HepG2 (cell line): Measurements from ENCODE around the gene EVA1A. TPM values are rescaled to one million over a fixed set of nuclear protein-coding genes. Genes with fewer than 3 reads are reported as not detected.
A peak's percentile ranks its signal among the peaks of the same experiment; 100 is the strongest.

Source experiments
- GABPA ChIP-seq, 2 experiments: IDR thresholded peaks; 2 replicates each; pipeline ENCODE4 v1.6.1; 2011 to 2016; ENCODE audit warnings: low read depth in 2 of 2, low read length in 1 of 2, missing biosample characterization in 1 of 2, missing genetic modification characterization in 1 of 2
- HMG20A ChIP-seq: IDR thresholded peaks from 2 replicates; pipeline ENCODE4 v1.6.1; 2016; ENCODE audit warnings: borderline replicate concordance
- HNRNPK ChIP-seq: fragments of 200-400 bp; formaldehyde crosslinking; IDR thresholded peaks from 2 replicates; pipeline ENCODE4 v1.6.1; 2018; ENCODE audit warnings: low read length, low read depth, moderate library complexity, mild to moderate bottlenecking; ENCODE audit not compliant: poor library complexity, severe bottlenecking
- HOXA3 ChIP-seq: sonication (generic); formaldehyde crosslinking; IDR thresholded peaks from 2 replicates; pipeline ENCODE4 v1.5.0; 2020; ENCODE audit warnings: missing genetic modification reagents
- IRF2 ChIP-seq: IDR thresholded peaks from 2 replicates; pipeline ENCODE4 v1.6.1; 2018; ENCODE audit warnings: missing genetic modification reagents, missing compliant biosample characterization
- MED13 ChIP-seq: sonication (generic); formaldehyde crosslinking; IDR thresholded peaks from 2 replicates; pipeline ENCODE4 v1.5.0; 2020; ENCODE audit warnings: missing genetic modification reagents
- RAD51 ChIP-seq: fragments of 450-650 bp; IDR thresholded peaks from 2 replicates; pipeline ENCODE4 v1.6.1; 2016; ENCODE audit warnings: borderline replicate concordance
- SETDB1 ChIP-seq: sonication (generic); formaldehyde crosslinking; IDR thresholded peaks from 2 replicates; pipeline ENCODE4 v1.5.1; 2020; ENCODE audit warnings: missing genetic modification reagents, mild to moderate bottlenecking, borderline replicate concordance
- SP140L ChIP-seq: sonication (generic); formaldehyde crosslinking; IDR thresholded peaks from 2 replicates; pipeline ENCODE4 v1.4.0; 2020; ENCODE audit warnings: missing genetic modification reagents, borderline replicate concordance
- STAG1 ChIP-seq: sonication (generic); formaldehyde crosslinking; IDR thresholded peaks from 2 replicates; pipeline ENCODE4 v1.4.0; 2020; ENCODE audit warnings: missing genetic modification reagents
- ZKSCAN1 ChIP-seq: fragments of 150-350 bp; IDR thresholded peaks from 2 replicates; pipeline ENCODE4 v1.6.1; 2014; ENCODE audit warnings: low read length
- ZNF160 ChIP-seq: sonication (generic); formaldehyde crosslinking; IDR thresholded peaks from 2 replicates; pipeline ENCODE4 v1.8.0; 2022; ENCODE audit warnings: mild to moderate bottlenecking, inconsistent platforms, missing genetic modification reagents
- ZNF30 ChIP-seq: sonication (generic); formaldehyde crosslinking; IDR thresholded peaks from 2 replicates; pipeline ENCODE4 v1.5.0; 2020; ENCODE audit warnings: mild to moderate bottlenecking, missing genetic modification reagents
- ZSCAN31 ChIP-seq: sonication (generic); formaldehyde crosslinking; IDR thresholded peaks from 2 replicates; pipeline ENCODE4 v1.5.0; 2020; ENCODE audit warnings: low read depth, mild to moderate bottlenecking, missing genetic modification reagents
- polyA plus RNA-seq, 8 experiments: library from polyadenylated mRNA; depleted of rRNA in 3 of 8; stranded (reverse) in 7 of 8; unstranded in 1 of 8; fragments of >200 nt; fragmentation: Illumina TruSeq in 4 of 8; extraction: Trizol in 4 of 8; gene quantifications; 2 replicates each; pipeline versions ENCODE4 v1.2.1 to v1.2.3, GENCODE V29; 2011 to 2016; ENCODE audit warnings: low read depth in 4 of 8, missing spikeins in 1 of 8, mixed read lengths in 1 of 8; ENCODE audit not compliant: insufficient read depth in 1 of 8
- total RNA-seq, 5 experiments: library from RNA; depleted of rRNA; stranded (reverse); fragments of >200 nt; fragmentation: Illumina TruSeq; extraction: Trizol; gene quantifications; 2 replicates each; pipeline ENCODE4 v1.2.3, GENCODE V29; 2016; ENCODE audit warnings: low read depth in 1 of 5
- TF ChIP-seq, protein P1 (sequence below): sonication (generic); formaldehyde crosslinking; IDR thresholded peaks from 2 replicates; pipeline ENCODE4 v1.5.0; 2020; ENCODE audit warnings: mild to moderate bottlenecking, missing genetic modification reagents
- TF ChIP-seq, protein P2 (sequence below): sonication (generic); formaldehyde crosslinking; IDR thresholded peaks from 2 replicates; pipeline ENCODE4 v1.5.1; 2020; ENCODE audit warnings: missing genetic modification reagents, mild to moderate bottlenecking, borderline replicate concordance
- TF ChIP-seq, protein P3 (sequence below): IDR thresholded peaks from 2 replicates; pipeline ENCODE4 v1.6.1; 2016; ENCODE audit warnings: missing biosample characterization, missing genetic modification reagents, low read depth
- TF ChIP-seq, protein P4 (sequence below): sonication (generic); formaldehyde crosslinking; IDR thresholded peaks from 2 replicates; pipeline ENCODE4 v1.8.1; 2023; ENCODE audit warnings: mild to moderate bottlenecking, missing genetic modification reagents
- TF ChIP-seq, protein P5 (sequence below): sonication (generic); formaldehyde crosslinking; IDR thresholded peaks from 2 replicates; pipeline ENCODE4 v1.9.0; 2021; ENCODE audit warnings: missing genetic modification reagents, borderline replicate concordance

The EVA1A gene
- total and polyA plus RNA-seq, 2 of the 13 experiments (the other 11 are each of a cell fraction or from before 2014, with no cell fraction given): 57.5 to 57.8 TPM

DNA sequence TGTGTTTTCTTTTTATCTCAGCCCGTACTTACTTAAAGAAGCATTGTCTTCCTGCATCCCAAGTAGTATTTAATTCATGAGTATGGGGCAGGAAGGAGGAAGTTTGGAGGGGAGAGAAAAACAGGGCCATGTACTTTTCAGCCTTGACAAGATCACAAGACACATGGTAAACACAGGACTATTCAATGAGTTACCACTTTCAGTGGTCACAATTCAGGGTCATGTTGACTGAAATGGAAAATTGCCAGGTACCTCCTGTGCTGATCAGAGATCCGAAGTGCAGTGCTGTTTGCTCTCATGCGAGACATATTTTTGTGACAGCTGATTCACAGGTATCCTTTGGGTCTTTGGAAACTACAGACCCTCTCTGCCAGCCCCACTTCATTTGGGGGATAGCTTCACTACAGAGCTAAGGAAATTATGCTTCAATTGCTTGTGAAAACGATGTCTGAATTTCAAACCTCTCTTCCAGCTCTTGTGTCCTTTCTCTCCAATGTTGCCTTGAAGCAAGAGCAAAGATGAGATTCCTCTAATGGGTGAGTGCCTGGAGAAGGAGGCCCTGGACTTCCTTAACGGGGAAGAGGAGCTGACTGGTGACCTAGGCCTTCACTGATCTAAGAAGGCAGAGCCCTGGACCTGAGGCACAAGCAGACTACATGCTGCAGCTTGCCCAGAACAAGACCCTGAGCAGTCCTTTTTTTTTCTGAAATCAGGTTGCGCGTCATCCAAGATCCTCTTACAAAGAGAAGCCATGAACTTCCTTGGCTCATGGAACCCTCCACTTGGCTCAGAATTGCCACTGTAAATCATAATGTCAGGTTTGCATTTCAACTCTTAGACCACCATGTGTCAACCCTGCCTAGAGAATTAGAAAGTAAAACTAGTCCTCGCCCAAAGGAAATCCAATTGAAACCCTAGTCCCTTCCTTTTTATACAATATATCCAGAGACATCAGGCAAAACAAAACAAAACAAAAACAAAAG, 44.1 kb downstream of the EVA1A start (continued):
- TF ChIP-seq MED13 (CRISPR knock-in tag) (peak; percentile 100), HMG20A (peak; percentile 99), STAG1 (CRISPR knock-in tag) (peak; percentile 16), ZSCAN31 (CRISPR knock-in tag) (peak; percentile 70), ZKSCAN1 (no peak), ZNF160 (no peak; the same call in 1 of the 2 replicates), IRF2 (CRISPR knock-in tag) (peak; percentile 96), SETDB1 (CRISPR knock-in tag) (no peak), RAD51 (no peak), HNRNPK (no peak), GABPA (IDR thresholded peaks at IDR 0.05; ENCODE audit: low read depth, low read length) (no peak), GABPA (CRISPR knock-in tag; IDR thresholded peaks at IDR 0.05; ENCODE audit: low read depth) (peak; percentile 65), SP140L (CRISPR knock-in tag) (peak; percentile 75), ZNF30 (CRISPR knock-in tag) (no peak), HOXA3 (peak; percentile 91)
- TF ChIP-seq, protein P1, sequence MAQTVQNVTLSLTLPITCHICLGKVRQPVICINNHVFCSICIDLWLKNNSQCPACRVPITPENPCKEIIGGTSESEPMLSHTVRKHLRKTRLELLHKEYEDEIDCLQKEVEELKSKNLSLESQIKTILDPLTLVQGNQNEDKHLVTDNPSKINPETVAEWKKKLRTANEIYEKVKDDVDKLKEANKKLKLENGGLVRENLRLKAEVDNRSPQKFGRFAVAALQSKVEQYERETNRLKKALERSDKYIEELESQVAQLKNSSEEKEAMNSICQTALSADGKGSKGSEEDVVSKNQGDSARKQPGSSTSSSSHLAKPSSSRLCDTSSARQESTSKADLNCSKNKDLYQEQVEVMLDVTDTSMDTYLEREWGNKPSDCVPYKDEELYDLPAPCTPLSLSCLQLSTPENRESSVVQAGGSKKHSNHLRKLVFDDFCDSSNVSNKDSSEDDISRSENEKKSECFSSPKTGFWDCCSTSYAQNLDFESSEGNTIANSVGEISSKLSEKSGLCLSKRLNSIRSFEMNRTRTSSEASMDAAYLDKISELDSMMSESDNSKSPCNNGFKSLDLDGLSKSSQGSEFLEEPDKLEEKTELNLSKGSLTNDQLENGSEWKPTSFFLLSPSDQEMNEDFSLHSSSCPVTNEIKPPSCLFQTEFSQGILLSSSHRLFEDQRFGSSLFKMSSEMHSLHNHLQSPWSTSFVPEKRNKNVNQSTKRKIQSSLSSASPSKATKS (CRISPR knock-in tag): no peak
- TF ChIP-seq, protein P2, sequence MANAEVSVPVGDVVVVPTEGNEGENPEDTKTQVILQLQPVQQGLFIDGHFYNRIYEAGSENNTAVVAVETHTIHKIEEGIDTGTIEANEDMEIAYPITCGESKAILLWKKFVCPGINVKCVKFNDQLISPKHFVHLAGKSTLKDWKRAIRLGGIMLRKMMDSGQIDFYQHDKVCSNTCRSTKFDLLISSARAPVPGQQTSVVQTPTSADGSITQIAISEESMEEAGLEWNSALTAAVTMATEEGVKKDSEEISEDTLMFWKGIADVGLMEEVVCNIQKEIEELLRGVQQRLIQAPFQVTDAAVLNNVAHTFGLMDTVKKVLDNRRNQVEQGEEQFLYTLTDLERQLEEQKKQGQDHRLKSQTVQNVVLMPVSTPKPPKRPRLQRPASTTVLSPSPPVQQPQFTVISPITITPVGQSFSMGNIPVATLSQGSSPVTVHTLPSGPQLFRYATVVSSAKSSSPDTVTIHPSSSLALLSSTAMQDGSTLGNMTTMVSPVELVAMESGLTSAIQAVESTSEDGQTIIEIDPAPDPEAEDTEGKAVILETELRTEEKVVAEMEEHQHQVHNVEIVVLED: no peak; the same call in 1 of the 2 replicates
- TF ChIP-seq, protein P3, sequence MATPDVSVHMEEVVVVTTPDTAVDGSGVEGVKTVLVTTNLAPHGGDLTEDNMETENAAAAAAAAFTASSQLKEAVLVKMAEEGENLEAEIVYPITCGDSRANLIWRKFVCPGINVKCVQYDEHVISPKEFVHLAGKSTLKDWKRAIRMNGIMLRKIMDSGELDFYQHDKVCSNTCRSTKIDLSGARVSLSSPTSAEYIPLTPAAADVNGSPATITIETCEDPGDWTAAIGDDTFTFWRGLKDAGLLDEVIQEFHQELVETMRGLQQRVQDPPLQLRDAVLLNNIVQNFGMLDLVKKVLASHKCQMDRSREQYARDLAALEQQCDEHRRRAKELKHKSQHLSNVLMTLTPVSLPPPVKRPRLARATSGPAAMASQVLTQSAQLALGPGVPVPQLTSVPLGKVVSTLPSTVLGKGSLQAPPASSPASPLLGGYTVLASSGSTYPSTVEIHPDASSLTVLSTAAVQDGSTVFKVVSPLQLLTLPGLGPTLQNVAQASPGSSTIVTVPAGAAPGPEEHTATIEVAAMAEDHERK (CRISPR knock-in tag): no peak
- TF ChIP-seq, protein P4, sequence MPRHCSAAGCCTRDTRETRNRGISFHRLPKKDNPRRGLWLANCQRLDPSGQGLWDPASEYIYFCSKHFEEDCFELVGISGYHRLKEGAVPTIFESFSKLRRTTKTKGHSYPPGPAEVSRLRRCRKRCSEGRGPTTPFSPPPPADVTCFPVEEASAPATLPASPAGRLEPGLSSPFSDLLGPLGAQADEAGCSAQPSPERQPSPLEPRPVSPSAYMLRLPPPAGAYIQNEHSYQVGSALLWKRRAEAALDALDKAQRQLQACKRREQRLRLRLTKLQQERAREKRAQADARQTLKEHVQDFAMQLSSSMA (CRISPR knock-in tag): no peak
- TF ChIP-seq, protein P5, sequence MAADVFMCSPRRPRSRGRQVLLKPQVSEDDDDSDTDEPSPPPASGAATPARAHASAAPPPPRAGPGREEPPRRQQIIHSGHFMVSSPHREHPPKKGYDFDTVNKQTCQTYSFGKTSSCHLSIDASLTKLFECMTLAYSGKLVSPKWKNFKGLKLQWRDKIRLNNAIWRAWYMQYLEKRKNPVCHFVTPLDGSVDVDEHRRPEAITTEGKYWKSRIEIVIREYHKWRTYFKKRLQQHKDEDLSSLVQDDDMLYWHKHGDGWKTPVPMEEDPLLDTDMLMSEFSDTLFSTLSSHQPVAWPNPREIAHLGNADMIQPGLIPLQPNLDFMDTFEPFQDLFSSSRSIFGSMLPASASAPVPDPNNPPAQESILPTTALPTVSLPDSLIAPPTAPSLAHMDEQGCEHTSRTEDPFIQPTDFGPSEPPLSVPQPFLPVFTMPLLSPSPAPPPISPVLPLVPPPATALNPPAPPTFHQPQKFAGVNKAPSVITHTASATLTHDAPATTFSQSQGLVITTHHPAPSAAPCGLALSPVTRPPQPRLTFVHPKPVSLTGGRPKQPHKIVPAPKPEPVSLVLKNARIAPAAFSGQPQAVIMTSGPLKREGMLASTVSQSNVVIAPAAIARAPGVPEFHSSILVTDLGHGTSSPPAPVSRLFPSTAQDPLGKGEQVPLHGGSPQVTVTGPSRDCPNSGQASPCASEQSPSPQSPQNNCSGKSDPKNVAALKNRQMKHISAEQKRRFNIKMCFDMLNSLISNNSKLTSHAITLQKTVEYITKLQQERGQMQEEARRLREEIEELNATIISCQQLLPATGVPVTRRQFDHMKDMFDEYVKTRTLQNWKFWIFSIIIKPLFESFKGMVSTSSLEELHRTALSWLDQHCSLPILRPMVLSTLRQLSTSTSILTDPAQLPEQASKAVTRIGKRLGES (CRISPR knock-in tag): no peak
